Measurements from ENCODE around the gene KIF2A.
"Not testable (repeated sequence)": the region's sequence is repeated elsewhere in the genome, so short reads cannot be mapped to it uniquely, and the experiment has no call there.

The KIF2A gene

GRCh38 chr5:62305715-62306322 is at the start of gene KIF2A:
Gene KIF2A, plus strand, starts transcription at chr5:62306206. Its CDS starts 267 bp downstream, at chr5:62306473.
- peak; percentile 82 to 87 for DNase-seq

GRCh38 chr5:62257020-62257367 is 49.0 kb upstream of the KIF2A start:
- no peak for DNase-seq

GRCh38 chr5:62258654-62259053 is 47.4 kb upstream of the KIF2A start:
- no peak for DNase-seq

- DNase-seq = no peak
These were observed 46.2 kb upstream of the KIF2A start for GRCh38 chr5:62259699-62260250.

GRCh38 chr5:62260513-62260912 is 45.5 kb upstream of the KIF2A start:
- no peak for DNase-seq

GRCh38 chr5:62263401-62263800 is 42.6 kb upstream of the KIF2A start:
- DNase-seq = no peak

GRCh38 chr5:62265648-62266112 is 40.3 kb upstream of the KIF2A start:
- DNase-seq = no peak

GRCh38 chr5:62266573-62266972 is 39.4 kb upstream of the KIF2A start:
- no peak for DNase-seq

- no peak for DNase-seq
These were observed 37.8 kb upstream of the KIF2A start for GRCh38 chr5:62268234-62268633.

- DNase-seq = no peak
These were observed 37.2 kb upstream of the KIF2A start for GRCh38 chr5:62268792-62269191.

GRCh38 chr5:62271370-62271769 is 34.6 kb upstream of the KIF2A start:
- DNase-seq = no peak

- DNase-seq = no peak
These were observed 34.1 kb upstream of the KIF2A start for GRCh38 chr5:62271870-62272269.

- DNase-seq = no peak
These were observed 32.3 kb upstream of the KIF2A start for GRCh38 chr5:62273687-62274086.

- DNase-seq = no peak
These were observed 30.4 kb upstream of the KIF2A start for GRCh38 chr5:62275581-62275980.

GRCh38 chr5:62281411-62281810 is 24.6 kb upstream of the KIF2A start:
- no peak for DNase-seq

GRCh38 chr5:62282064-62282463 is 23.9 kb upstream of the KIF2A start:
- no peak for DNase-seq

GRCh38 chr5:62283005-62283404 is 23.0 kb upstream of the KIF2A start:
- no peak for DNase-seq

- no peak for DNase-seq
These were observed 22.1 kb upstream of the KIF2A start for GRCh38 chr5:62283861-62284260.

GRCh38 chr5:62284946-62285891 is 20.8 kb upstream of the KIF2A start:
- no peak for DNase-seq

- DNase-seq = no peak
These were observed 19.2 kb upstream of the KIF2A start for GRCh38 chr5:62286834-62287233.

GRCh38 chr5:62287237-62287636 is 18.8 kb upstream of the KIF2A start:
- no peak for DNase-seq

GRCh38 chr5:62288118-62288517 is 17.9 kb upstream of the KIF2A start:
- DNase-seq = no peak

- DNase-seq = no peak
These were observed 16.2 kb upstream of the KIF2A start for GRCh38 chr5:62289813-62290212.

- DNase-seq = not testable (repeated sequence)
These were observed 14.2 kb upstream of the KIF2A start for GRCh38 chr5:62291829-62292228.
